RCC 7860 (cell line): ENCODE measurements around the gene LPCAT2.
A peak's percentile ranks its signal among the peaks of the same experiment; 100 is the strongest.

Source experiments
- DNase-seq: peaks from one replicate; pipeline ENCODE4 v3.0.0-alpha.2; 2015; ENCODE audit warnings: low spot score
- FAIRE-seq: peaks from 2 replicates; lab custom pipeline; 2012; peaks lifted over from hg19 to GRCh38; lab: Jason Lieb, UNC

Gene LPCAT2

GRCh38 chr16:55540221-55540620 is 31.3 kb downstream of the LPCAT2 start:
- DNase-seq = no peak

GRCh38 chr16:55542459-55543082 is 33.7 kb downstream of the LPCAT2 start:
- DNase-seq (peak; percentile 54), FAIRE-seq (peak; percentile 87)

More at GRCh38 chr16:55540221-55540620, 31.3 kb downstream of the LPCAT2 start:
- FAIRE-seq = no peak

GRCh38 chr16:55543472-55543871 is 34.6 kb downstream of the LPCAT2 start:
- FAIRE-seq (peak; percentile 82), DNase-seq (peak; percentile 14)

GRCh38 chr16:55552621-55553020 is 43.7 kb downstream of the LPCAT2 start:
- FAIRE-seq = no peak
- peak; percentile 13 for DNase-seq

- DNase-seq = no peak
- no peak for FAIRE-seq
These were observed 46.6 kb downstream of the LPCAT2 start for GRCh38 chr16:55555436-55555835.

- DNase-seq (no peak), FAIRE-seq (no peak)
These were observed 48.3 kb downstream of the LPCAT2 start for GRCh38 chr16:55557186-55557585.

- FAIRE-seq (no peak), DNase-seq (no peak)
These were observed 50.4 kb downstream of the LPCAT2 start for GRCh38 chr16:55559233-55559632.

GRCh38 chr16:55559933-55560516 is 51.2 kb downstream of the LPCAT2 start:
- DNase-seq = no peak

GRCh38 chr16:55561319-55561848 is 52.5 kb downstream of the LPCAT2 start:
- DNase-seq = no peak
- no peak for FAIRE-seq

More at GRCh38 chr16:55559933-55560516, 51.2 kb downstream of the LPCAT2 start:
- FAIRE-seq = no peak

- no peak for DNase-seq
- FAIRE-seq = no peak
These were observed 54.1 kb downstream of the LPCAT2 start for GRCh38 chr16:55562936-55563335.

- FAIRE-seq = no peak
- no peak for DNase-seq
These were observed 54.9 kb downstream of the LPCAT2 start for GRCh38 chr16:55563797-55564196.

- FAIRE-seq = no peak
- no peak for DNase-seq
These were observed 56.2 kb downstream of the LPCAT2 start for GRCh38 chr16:55565086-55565485.

GRCh38 chr16:55566432-55567175 is 57.7 kb downstream of the LPCAT2 start, which contains the start of gene CAPNS2:
Gene CAPNS2 (plus strand): TSS chr16:55566684. CDS start chr16:55566757, 73 bp downstream.
- DNase-seq (no peak), FAIRE-seq (no peak)

- FAIRE-seq = no peak
- DNase-seq = no peak
These were observed 58.5 kb downstream of the LPCAT2 start for GRCh38 chr16:55567382-55567781.

- DNase-seq (no peak), FAIRE-seq (no peak)
These were observed 59.3 kb downstream of the LPCAT2 start for GRCh38 chr16:55568207-55568606.

- FAIRE-seq (no peak), DNase-seq (no peak)
These were observed 60.2 kb downstream of the LPCAT2 start for GRCh38 chr16:55569025-55569424.

- FAIRE-seq = no peak
- DNase-seq = no peak
These were observed 61.3 kb downstream of the LPCAT2 start for GRCh38 chr16:55570159-55570558.

GRCh38 chr16:55571191-55571897 is 62.5 kb downstream of the LPCAT2 start:
- no peak for DNase-seq
- no peak for FAIRE-seq

GRCh38 chr16:55572439-55572838 is 63.6 kb downstream of the LPCAT2 start:
- DNase-seq (no peak), FAIRE-seq (no peak)

GRCh38 chr16:55574811-55575210 is 65.9 kb downstream of the LPCAT2 start:
- no peak for FAIRE-seq
- DNase-seq = no peak

- no peak for FAIRE-seq
These were observed 66.6 kb downstream of the LPCAT2 start for GRCh38 chr16:55575496-55575895.

More at GRCh38 chr16:55575496-55575895, 66.6 kb downstream of the LPCAT2 start:
- DNase-seq = no peak
